Vagina (tissue), 2 donors: Measurements from ENCODE around the gene MDFI.

Experiments used
- POLR2A ChIP-seq, 2 donors: fragments of 450-650 bp; IDR thresholded peaks; one replicate each; pipeline ENCODE4 v1.6.1; 2017; ENCODE audit warnings: antibody characterized with exemption in 2 of 2, mild to moderate bottlenecking in 2 of 2, moderate library complexity in 2 of 2
- TF ChIP-seq, protein P1 (sequence below), 3 experiments: fragments of 450-650 bp in 2 of 3; fragments of 200-600 bp in 1 of 3; sonication (generic) in 1 of 3; IDR thresholded peaks; one replicate each; pipeline ENCODE4 v1.5.1; 2017 to 2019; ENCODE audit warnings: antibody characterized with exemption in 3 of 3, mild to moderate bottlenecking in 2 of 3, moderate library complexity in 2 of 3

GRCh38 chr6:41615311-41615710 lies 23.0 kb upstream of the MDFI start:
- no peak for TF ChIP-seq POLR2A (IDR thresholded peaks at IDR 0.05)
- TF ChIP-seq, protein P1, sequence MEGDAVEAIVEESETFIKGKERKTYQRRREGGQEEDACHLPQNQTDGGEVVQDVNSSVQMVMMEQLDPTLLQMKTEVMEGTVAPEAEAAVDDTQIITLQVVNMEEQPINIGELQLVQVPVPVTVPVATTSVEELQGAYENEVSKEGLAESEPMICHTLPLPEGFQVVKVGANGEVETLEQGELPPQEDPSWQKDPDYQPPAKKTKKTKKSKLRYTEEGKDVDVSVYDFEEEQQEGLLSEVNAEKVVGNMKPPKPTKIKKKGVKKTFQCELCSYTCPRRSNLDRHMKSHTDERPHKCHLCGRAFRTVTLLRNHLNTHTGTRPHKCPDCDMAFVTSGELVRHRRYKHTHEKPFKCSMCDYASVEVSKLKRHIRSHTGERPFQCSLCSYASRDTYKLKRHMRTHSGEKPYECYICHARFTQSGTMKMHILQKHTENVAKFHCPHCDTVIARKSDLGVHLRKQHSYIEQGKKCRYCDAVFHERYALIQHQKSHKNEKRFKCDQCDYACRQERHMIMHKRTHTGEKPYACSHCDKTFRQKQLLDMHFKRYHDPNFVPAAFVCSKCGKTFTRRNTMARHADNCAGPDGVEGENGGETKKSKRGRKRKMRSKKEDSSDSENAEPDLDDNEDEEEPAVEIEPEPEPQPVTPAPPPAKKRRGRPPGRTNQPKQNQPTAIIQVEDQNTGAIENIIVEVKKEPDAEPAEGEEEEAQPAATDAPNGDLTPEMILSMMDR (IDR thresholded peaks at IDR 0.05) = no peak
